HepG2 (cell line): ENCODE data around the gene VCPKMT. TPM values are rescaled to one million over a fixed set of nuclear protein-coding genes. Genes with fewer than 3 reads are reported as not detected.

Source experiments
- ATAC-seq: fragments of 200-7000 bp; cut with Tn5 transposase; 3 replicates; pipeline ENCODE4 v1.9.1; 2020; ENCODE audit warnings: mild to moderate bottlenecking, moderate library complexity
- BruUV-seq: library from RNA; stranded (reverse); fragments of 400-500 nt; replicated peaks from 2 replicates; lab custom pipeline; 2021; lab: Mats Ljungman, UMichigan
- CTCF ChIA-PET: fragments of 300-600 bp; formaldehyde crosslinking; extraction: SDS; loops from one replicate; lab custom pipeline; 2021; ENCODE audit warnings: low total read pairs, inconsistent platforms, low intra/inter-chr PET ratio; lab: Yijun Ruan, JAX
- POLR2A ChIA-PET: fragments of 350-600 bp; sonication (Branson Sonifier 250); formaldehyde crosslinking; loops from one replicate; lab custom pipeline; 2020; ENCODE audit warnings: antibody characterized with exemption, inconsistent platforms; lab: Yijun Ruan, JAX
- DNase-seq: peaks from one replicate; pipeline ENCODE4 v3.0.0-alpha.2; 2015; ENCODE audit warnings: low spot score
- FAIRE-seq: peaks from 3 replicates; lab custom pipeline; 2011; peaks lifted over from hg19 to GRCh38; lab: Jason Lieb, UNC
- H2AFZ ChIP-seq: one replicate; pipeline ENCODE4 v1.6.1; 2011; ENCODE audit warnings: low read length, inconsistent platforms
- H3K27ac ChIP-seq: fragments of 300-600 bp; 3 replicates; pipeline ENCODE4 v1.8.0; 2011; ENCODE audit warnings: mixed run types, mild to moderate bottlenecking, mixed read lengths, low read length, inconsistent platforms; ENCODE audit not compliant: insufficient read depth; ENCODE audit errors: extremely low read length
- H3K27me3 ChIP-seq, 2 experiments: fragments of 200-600 bp in 1 of 2; 2 replicates in 1 of 2; 3 replicates in 1 of 2; pipeline versions ENCODE4 v1.6.0 to v1.8.0; 2011; ENCODE audit warnings: low read length in 2 of 2, mild to moderate bottlenecking in 2 of 2, moderate library complexity in 2 of 2, inconsistent platforms in 1 of 2; ENCODE audit not compliant: insufficient read depth in 2 of 2, control insufficient read depth in 1 of 2
- H3K36me3 ChIP-seq, 2 experiments: fragments of 200-600 bp in 1 of 2; replicated peaks in 1 of 2; 2 replicates in 1 of 2; 3 replicates in 1 of 2; pipeline versions ENCODE4 v1.5.1 to v1.8.0; 2011; ENCODE audit warnings: low read length in 2 of 2, inconsistent platforms in 1 of 2; ENCODE audit not compliant: insufficient read depth in 2 of 2, control insufficient read depth in 1 of 2
- H3K4me1 ChIP-seq: 2 replicates; pipeline ENCODE4 v1.5.1; 2012; ENCODE audit warnings: low read length, inconsistent platforms; ENCODE audit not compliant: insufficient read depth
- H3K4me2 ChIP-seq: 2 replicates; pipeline ENCODE4 v1.6.0; 2011; ENCODE audit warnings: low read depth, low read length, inconsistent platforms
- H3K4me3 ChIP-seq, 3 experiments: fragments of 200-600 bp in 1 of 3; sonication (generic), shearing (Covaris generic) in 1 of 3; replicated peaks in 1 of 3; 2 replicates each; pipeline ENCODE4 v1.5.1; 2011 to 2016; ENCODE audit warnings: low read length in 3 of 3, inconsistent platforms in 2 of 3, low read depth in 2 of 3, mild to moderate bottlenecking in 2 of 3, control low read depth in 1 of 3, mixed read lengths in 1 of 3; ENCODE audit not compliant: insufficient read depth in 1 of 3
- H3K79me2 ChIP-seq: one replicate; pipeline ENCODE4 v1.6.1; 2011; ENCODE audit warnings: low read length, inconsistent platforms; ENCODE audit not compliant: insufficient read depth
- H3K9ac ChIP-seq: 2 replicates; pipeline ENCODE4 v1.6.0; 2011; ENCODE audit warnings: mild to moderate bottlenecking, low read depth, low read length, inconsistent platforms; ENCODE audit not compliant: insufficient read depth
- H3K9me3 ChIP-seq: 2 replicates; pipeline ENCODE4 v1.5.1; 2012; ENCODE audit warnings: mild to moderate bottlenecking, low read length
- H4K20me1 ChIP-seq: 2 replicates; pipeline ENCODE4 v1.6.0; 2011; ENCODE audit warnings: inconsistent platforms, mild to moderate bottlenecking, low read length, moderate library complexity; ENCODE audit not compliant: insufficient read depth
- MYNN ChIP-seq: sonication (generic); formaldehyde crosslinking; IDR thresholded peaks from 2 replicates; pipeline ENCODE4 v1.4.0; 2020; ENCODE audit warnings: mild to moderate bottlenecking, low read depth, missing genetic modification reagents
- NCOA1 ChIP-seq: sonication (generic); formaldehyde crosslinking; IDR thresholded peaks from 2 replicates; pipeline ENCODE4 v1.9.0; 2021; ENCODE audit warnings: missing genetic modification reagents
- NR2F2 ChIP-seq: IDR thresholded peaks from 2 replicates; pipeline ENCODE4 v1.6.1; 2012; ENCODE audit warnings: low read depth, inconsistent platforms, borderline replicate concordance
- THYN1 ChIP-seq: sonication (generic); formaldehyde crosslinking; IDR thresholded peaks from 2 replicates; pipeline ENCODE4 v1.8.1; 2023; ENCODE audit warnings: low read depth, mild to moderate bottlenecking, moderate library complexity, missing genetic modification reagents, borderline replicate concordance
- ZMYM4 ChIP-seq: sonication (generic); formaldehyde crosslinking; IDR thresholded peaks from 2 replicates; pipeline ENCODE4 v1.8.1; 2023; ENCODE audit warnings: mild to moderate bottlenecking, missing genetic modification reagents
- WGBS: methylation state at CpG from one replicate; pipeline ENCODE4 v1.1.6; 2017; ENCODE audit warnings: low lambda C conversion rate; 5-methylcytosine and 5-hydroxymethylcytosine counted together
- in situ Hi-C: cut with HindIII; loops from 2 replicates; pipeline ENCODE4 v1.10.0; 2017; ENCODE audit warnings: low pct_unique_long_range_greater_than_20kb; ENCODE audit not compliant: extremely low pct_ligation_motif_present
- intact Hi-C: fragments of 100-400 bp; cut with micrococcal nuclease; formaldehyde crosslinking; loops from one replicate; pipeline ENCODE4 v1.10.0; 2022; ENCODE audit not compliant: unreplicated experiment
- polyA plus RNA-seq, 8 experiments: library from polyadenylated mRNA; depleted of rRNA in 3 of 8; stranded (reverse) in 7 of 8; unstranded in 1 of 8; fragments of >200 nt; fragmentation: Illumina TruSeq in 4 of 8; extraction: Trizol in 4 of 8; gene quantifications; 2 replicates each; pipeline versions ENCODE4 v1.2.1 to v1.2.3, GENCODE V29; 2011 to 2016; ENCODE audit warnings: low read depth in 4 of 8, missing spikeins in 1 of 8, mixed read lengths in 1 of 8; ENCODE audit not compliant: insufficient read depth in 1 of 8
- total RNA-seq, 5 experiments: library from RNA; depleted of rRNA; stranded (reverse); fragments of >200 nt; fragmentation: Illumina TruSeq; extraction: Trizol; gene quantifications; 2 replicates each; pipeline ENCODE4 v1.2.3, GENCODE V29; 2016; ENCODE audit warnings: low read depth in 1 of 5
- TF ChIP-seq, protein P1 (sequence below): sonication (generic); formaldehyde crosslinking; IDR thresholded peaks from 2 replicates; pipeline ENCODE4 v1.4.0; 2020; ENCODE audit warnings: missing genetic modification reagents, mild to moderate bottlenecking, borderline replicate concordance

The VCPKMT gene
- total and polyA plus RNA-seq, 2 of the 13 experiments (the other 11 are each of a cell fraction or from before 2014, with no cell fraction given), result 3.9 to 5.4 TPM

DNA sequence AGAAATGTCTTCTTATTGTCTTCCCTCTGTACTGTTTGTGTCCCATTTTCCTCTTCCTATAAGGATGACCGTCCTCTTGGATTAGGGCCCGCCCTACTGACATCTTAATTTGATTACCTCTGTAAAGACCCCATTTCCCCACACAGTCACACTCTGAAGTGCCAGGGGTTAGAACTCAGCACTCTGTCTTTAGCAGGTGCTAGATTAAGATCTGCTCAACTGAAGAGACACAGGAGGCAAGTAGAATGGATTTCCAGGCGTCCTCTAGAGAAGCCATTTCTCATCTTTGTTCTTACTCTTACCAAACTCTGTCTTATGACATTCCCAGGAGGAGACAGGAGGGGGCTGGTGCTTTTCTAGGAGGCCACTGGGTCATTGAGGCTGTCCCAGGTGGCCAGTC lies 50.8 kb downstream of the VCPKMT start (continued):
- TF ChIP-seq, protein P1, sequence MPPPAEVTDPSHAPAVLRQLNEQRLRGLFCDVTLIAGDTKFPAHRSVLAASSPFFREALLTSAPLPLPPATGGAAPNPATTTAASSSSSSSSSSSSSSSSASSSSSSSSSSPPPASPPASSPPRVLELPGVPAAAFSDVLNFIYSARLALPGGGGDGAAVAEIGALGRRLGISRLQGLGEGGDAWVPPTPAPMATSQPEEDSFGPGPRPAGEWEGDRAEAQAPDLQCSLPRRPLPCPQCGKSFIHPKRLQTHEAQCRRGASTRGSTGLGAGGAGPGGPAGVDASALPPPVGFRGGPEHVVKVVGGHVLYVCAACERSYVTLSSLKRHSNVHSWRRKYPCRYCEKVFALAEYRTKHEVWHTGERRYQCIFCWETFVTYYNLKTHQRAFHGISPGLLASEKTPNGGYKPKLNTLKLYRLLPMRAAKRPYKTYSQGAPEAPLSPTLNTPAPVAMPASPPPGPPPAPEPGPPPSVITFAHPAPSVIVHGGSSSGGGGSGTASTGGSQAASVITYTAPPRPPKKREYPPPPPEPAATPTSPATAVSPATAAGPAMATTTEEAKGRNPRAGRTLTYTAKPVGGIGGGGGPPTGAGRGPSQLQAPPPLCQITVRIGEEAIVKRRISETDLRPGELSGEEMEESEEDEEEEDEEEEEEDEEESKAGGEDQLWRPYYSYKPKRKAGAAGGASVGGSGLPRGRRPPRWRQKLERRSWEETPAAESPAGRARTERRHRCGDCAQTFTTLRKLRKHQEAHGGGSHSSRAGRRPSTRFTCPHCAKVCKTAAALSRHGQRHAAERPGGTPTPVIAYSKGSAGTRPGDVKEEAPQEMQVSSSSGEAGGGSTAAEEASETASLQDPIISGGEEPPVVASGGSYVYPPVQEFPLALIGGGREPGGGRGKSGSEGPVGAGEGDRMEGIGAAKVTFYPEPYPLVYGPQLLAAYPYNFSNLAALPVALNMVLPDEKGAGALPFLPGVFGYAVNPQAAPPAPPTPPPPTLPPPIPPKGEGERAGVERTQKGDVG, result no peak

DNA sequence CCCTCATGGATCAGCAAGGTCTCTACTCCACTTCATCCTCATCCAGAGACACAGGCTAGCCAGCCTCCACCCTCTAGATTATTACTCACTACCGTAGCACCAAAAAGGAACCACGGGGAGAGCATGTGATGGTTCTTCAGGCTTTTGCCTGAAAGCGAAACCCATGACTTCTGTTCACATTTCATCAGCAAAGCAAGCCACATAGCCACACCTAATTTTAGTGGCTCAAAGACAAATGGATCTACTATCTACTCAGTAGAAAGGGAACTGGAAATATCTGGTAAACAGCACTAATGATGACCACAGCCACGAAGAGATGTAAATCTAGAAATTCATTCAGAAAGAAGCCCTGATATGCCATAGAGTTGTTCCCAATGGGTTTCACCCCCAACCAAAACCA lies 51.4 kb downstream of the VCPKMT start:
- H3K79me2 ChIP-seq, result no peaks in the 10 kb centered on the region
- FAIRE-seq, result no peak
- H2AFZ ChIP-seq, result no peak overlapping the region
- intact Hi-C loops (loop anchor here (5.0 kb wide), 4 partner anchors 42 to 173 kb away; partner anchors contain the start of gene ARF6), in situ Hi-C loops (no loop called here)
- H3K4me3 ChIP-seq, result no peak overlapping the region
- ChIA-PET POLR2A (no interaction called here), CTCF (no interaction called here)
- no peak overlapping the region for H3K4me2 ChIP-seq
- H3K4me1 ChIP-seq, result peaks cover 61% of the 10 kb centered on the region
- no peak for ATAC-seq
- no peak overlapping the region for H3K27ac ChIP-seq
- DNase-seq, result no peak
- BruUV-seq, result no TSS peak
- no peaks in the 10 kb centered on the region for H3K36me3 ChIP-seq
- H3K9ac ChIP-seq, result no peak overlapping the region
- no peaks in the 10 kb centered on the region for H4K20me1 ChIP-seq
- H3K9me3 ChIP-seq, result no peaks in the 10 kb centered on the region
- TF ChIP-seq THYN1 (CRISPR knock-in tag), result no peak
- TF ChIP-seq ZMYM4 (CRISPR knock-in tag), result no peak
- TF ChIP-seq MYNN (CRISPR knock-in tag), result no peak
- no peak for TF ChIP-seq NR2F2
- TF ChIP-seq NCOA1, result no peak
- 41% methylated on average over 4 of the region's 4 CpGs for WGBS
- no peaks in the 10 kb centered on the region for H3K27me3 ChIP-seq
